ENCODE measurements around the gene TBX22. TPM values are rescaled to one million over a fixed set of nuclear protein-coding genes. Genes with fewer than 3 reads are reported as not detected.
"Not testable (repeated sequence)": the region's sequence is repeated elsewhere in the genome, so short reads cannot be mapped to it uniquely, and the experiment has no call there.

The TBX22 gene, protein sequence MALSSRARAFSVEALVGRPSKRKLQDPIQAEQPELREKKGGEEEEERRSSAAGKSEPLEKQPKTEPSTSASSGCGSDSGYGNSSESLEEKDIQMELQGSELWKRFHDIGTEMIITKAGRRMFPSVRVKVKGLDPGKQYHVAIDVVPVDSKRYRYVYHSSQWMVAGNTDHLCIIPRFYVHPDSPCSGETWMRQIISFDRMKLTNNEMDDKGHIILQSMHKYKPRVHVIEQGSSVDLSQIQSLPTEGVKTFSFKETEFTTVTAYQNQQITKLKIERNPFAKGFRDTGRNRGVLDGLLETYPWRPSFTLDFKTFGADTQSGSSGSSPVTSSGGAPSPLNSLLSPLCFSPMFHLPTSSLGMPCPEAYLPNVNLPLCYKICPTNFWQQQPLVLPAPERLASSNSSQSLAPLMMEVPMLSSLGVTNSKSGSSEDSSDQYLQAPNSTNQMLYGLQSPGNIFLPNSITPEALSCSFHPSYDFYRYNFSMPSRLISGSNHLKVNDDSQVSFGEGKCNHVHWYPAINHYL
- total RNA-seq = not detected

DNA sequence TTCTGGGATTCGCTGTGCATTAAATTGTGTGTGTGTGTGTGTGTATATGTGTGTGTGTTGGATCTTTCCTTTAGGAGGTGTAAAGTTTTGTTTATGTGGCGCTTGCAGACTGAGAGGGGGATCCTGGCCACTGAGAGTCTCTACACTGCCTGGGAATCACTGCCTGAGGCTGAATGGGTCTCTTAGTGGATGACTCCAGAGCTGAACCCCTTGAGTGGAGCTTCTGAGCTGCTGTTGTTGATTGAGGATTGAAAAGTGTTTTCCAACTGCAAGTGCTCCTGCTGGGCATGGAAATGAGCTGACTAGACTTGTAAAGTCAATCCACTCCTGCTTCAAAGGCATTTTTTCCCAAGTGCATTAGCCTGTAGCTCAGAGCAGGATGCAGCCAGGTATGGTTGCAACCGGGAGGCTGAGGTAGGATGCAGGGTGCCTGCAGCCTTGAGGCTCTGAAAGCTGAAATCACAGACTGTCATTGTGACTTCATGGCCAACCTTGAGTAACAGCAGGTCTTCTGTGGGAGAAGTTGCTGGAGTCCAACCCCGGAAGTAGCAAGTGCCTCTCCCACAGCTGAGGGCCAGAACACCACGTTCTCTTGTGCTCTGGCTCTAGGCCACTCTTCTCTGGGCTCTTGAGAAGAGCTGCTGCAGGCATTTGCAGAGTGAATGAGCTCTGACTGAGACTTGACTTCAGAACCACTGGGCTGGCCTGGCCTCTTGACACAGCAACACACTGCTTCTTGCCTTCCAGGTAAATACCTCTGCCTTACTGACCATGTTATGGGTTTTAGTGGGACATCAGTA, at the start of gene TBX22:
TSS of gene TBX22 (plus strand) at position 613 of the 800 bp plus-strand sequence. CDS start 7,517 bp downstream, outside the sequence.
- H3K4me3 Mint-ChIP-seq = no peak within 1 kb of the TSS
- H3K4me1 Mint-ChIP-seq = no peaks in the 10 kb centered on the region
- no peak for ATAC-seq (replicated peaks)
- H3K9me3 Mint-ChIP-seq = peaks cover 3% of the 10 kb centered on the region
- no peak within 1 kb of the TSS for H3K27ac Mint-ChIP-seq
- H3K27me3 Mint-ChIP-seq = peaks cover 3% of the 10 kb centered on the region
- no peaks in the 10 kb centered on the region for H3K36me3 Mint-ChIP-seq (ENCODE audit: low read depth)

DNA sequence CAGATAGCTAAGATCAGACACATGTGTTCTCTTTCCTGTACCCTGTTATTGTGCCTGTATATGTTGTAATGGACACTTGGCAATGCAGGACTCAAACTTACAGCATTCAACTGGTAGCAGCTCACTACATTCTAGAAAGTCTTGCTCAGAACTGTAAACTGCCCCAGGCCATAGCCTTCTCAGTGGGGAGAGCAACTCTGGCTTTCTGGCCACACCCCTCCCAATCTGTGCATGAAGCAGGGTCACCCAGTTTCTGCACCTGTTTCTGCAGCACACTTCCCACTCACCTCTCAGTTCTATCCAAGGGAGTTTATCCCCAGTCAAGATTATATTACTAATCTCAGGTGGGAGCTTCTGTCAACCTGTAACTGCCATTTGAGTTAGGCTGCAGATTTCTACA, 38.9 kb upstream of the TBX22 start:
- no peak overlapping the region for H3K4me3 Mint-ChIP-seq
- no peaks in the 10 kb centered on the region for H3K27me3 Mint-ChIP-seq
- no peaks in the 10 kb centered on the region for H3K9me3 Mint-ChIP-seq
- no peak overlapping the region for H3K27ac Mint-ChIP-seq
- H3K36me3 Mint-ChIP-seq (ENCODE audit: low read depth) = no peaks in the 10 kb centered on the region
- no peak for ATAC-seq (replicated peaks)
- no peaks in the 10 kb centered on the region for H3K4me1 Mint-ChIP-seq

DNA sequence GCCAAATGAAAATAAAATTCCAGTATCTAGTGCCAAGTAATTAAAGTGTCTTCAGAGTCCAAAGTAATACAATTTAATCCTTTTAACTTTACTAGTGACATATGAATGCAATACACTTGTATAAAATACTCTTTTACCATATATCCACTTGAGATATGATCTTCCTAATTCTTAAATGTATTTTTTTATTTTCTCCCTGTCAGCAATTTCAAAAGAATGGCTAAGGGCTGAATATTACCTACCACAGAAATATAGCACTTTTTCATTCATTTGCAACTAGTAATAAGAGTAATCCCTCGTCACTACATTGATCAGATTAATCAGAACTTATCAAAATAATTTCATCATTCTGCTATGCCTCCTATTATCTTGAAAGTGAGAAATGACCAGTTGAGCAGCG, 10.1 kb upstream of the TBX22 start:
- Mint-ChIP-seq H3K4me3 (no peak overlapping the region), H3K36me3 (ENCODE audit: low read depth) (no peaks in the 10 kb centered on the region), H3K27me3 (no peaks in the 10 kb centered on the region), H3K9me3 (no peaks in the 10 kb centered on the region), H3K4me1 (no peaks in the 10 kb centered on the region), H3K27ac (no peak overlapping the region)
- ATAC-seq (replicated peaks) = no peak

DNA sequence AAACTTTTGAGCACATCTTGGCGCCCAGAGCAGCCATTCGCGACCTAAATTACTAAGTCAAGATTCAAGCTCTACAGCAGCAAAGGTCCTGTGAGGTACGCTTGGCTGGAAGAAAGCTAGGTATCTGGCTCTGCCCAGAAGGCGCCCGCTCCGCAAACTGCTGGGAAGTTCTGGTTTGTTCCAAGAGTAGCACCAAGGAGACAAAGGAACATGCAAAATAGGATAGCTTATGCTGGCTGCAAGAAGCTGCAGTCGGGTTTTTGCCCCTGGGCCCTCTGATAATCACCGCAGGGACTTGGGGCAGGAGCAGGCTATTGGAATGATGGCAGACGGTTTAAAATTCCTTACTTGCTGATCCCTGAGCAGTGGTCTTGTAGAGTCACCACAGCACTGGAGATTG, 3.0 kb upstream of the TBX22 start:
- no peaks in the 10 kb centered on the region for H3K4me1 Mint-ChIP-seq
- H3K27ac Mint-ChIP-seq = no peak overlapping the region

DNA sequence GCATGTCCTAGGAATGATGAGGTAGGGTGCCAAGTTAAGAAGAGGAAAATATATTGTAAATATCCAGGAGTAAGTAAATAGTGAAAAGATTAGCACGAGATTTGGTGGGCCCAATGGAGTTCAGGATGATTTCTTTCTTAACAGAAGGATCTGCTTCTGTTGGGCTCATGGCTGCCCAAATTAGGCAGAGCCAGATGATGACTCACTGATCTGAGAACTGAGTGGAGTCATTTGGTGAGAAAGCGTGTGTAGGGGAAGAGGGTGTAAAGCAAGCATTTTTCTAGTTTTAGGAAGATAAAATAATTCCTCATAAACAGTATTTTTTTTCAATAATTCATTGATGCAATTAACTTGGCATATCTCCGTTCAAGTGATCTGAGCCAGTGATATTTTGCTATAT, 1.6 kb downstream of the TBX22 start:
- ATAC-seq (replicated peaks) = no peak
- Mint-ChIP-seq H3K9me3 (peaks cover 3% of the 10 kb centered on the region), H3K36me3 (ENCODE audit: low read depth) (no peaks in the 10 kb centered on the region)

More for the DNA sequence above, 3.0 kb upstream of the TBX22 start:
- no peaks in the 10 kb centered on the region for H3K36me3 Mint-ChIP-seq (ENCODE audit: low read depth)
- H3K4me3 Mint-ChIP-seq = no peak overlapping the region
- no peak for ATAC-seq (replicated peaks)
- H3K9me3 Mint-ChIP-seq = peaks cover 3% of the 10 kb centered on the region
- H3K27me3 Mint-ChIP-seq = peaks cover 3% of the 10 kb centered on the region

DNA sequence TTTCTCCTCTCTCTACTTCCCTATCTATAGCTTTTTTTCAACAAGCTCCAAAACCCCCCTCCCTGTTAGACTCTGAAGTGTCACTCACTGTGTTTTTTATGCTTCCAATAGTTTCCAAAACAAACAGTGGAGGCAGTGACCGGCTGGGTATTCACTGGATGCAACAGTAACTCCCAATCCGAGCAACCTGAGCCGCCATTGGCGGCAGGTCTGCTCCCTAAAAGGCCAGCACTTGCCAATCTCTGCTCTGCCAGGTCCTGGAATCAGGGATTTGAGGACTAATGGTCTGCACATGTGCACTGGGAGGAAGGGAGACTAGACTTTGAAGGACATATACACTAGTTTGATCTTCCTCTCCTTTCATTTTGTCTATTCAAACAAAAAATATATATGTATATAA, 7.1 kb downstream of the TBX22 start:
- Mint-ChIP-seq H3K4me1 (no peaks in the 10 kb centered on the region), H3K27me3 (no peaks in the 10 kb centered on the region), H3K9me3 (no peaks in the 10 kb centered on the region), H3K4me3 (no peak overlapping the region), H3K27ac (no peak overlapping the region), H3K36me3 (ENCODE audit: low read depth) (no peaks in the 10 kb centered on the region)
- ATAC-seq (replicated peaks) = no peak

More for the DNA sequence above, 1.6 kb downstream of the TBX22 start:
- Mint-ChIP-seq H3K4me3 (no peak overlapping the region), H3K4me1 (no peaks in the 10 kb centered on the region), H3K27me3 (peaks cover 3% of the 10 kb centered on the region), H3K27ac (no peak overlapping the region)

DNA sequence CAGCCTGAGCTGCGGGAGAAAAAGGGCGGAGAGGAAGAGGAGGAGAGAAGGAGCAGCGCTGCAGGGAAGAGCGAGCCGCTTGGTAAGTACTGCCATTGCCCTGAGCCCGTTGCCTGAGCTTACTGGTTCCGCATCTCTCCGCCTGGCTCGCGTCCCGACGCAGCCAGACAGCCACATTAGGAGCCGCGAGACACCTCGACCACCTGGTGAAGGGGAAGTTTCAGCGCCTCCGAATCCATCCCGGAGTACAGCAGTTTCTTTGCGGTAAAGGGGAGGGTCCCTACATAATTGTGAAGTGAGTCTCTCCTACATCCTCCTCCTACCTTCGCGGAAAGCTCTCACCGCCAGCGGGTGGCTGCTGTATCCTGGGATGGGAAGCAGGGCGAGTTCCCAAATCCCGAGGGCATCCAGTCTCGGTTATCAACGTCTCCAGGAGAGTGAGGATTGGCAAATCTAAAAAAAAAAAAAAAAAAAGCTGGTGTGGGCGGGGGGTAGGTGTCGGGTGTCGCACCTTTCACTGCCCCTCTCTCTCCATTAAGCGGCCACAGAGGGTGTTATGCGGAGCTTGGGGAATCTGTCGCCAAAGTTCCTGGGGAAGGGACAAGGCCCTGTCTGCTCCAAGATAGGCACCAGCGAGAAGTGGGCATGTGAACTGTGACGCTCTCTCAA, 7.9 kb downstream of the TBX22 start:
- no peak for ATAC-seq (replicated peaks)
- H3K36me3 Mint-ChIP-seq (ENCODE audit: low read depth) = no peaks in the 10 kb centered on the region
- no peak overlapping the region for H3K27ac Mint-ChIP-seq
- H3K27me3 Mint-ChIP-seq = no peaks in the 10 kb centered on the region
- H3K4me3 Mint-ChIP-seq = no peak overlapping the region
- no peaks in the 10 kb centered on the region for H3K4me1 Mint-ChIP-seq
- H3K9me3 Mint-ChIP-seq = no peaks in the 10 kb centered on the region

DNA sequence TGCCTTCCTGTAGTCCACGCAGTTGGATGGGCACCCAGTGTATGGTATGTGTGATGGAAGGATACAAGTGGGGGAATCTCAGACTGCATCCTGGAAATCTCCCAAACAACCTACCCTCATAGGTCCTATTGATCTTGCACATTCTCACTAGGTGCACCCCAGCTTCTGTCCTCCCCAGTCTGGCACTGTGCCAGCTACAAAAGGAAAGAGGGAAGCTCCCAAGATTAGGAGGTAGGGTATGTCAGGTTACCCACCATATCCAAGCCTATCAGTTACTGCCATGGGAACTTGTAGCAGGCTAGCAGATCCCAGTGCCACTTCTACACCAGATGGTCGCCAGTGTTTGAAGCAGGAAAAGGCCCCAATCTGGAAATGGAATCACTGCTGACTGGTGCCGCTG, 11.6 kb downstream of the TBX22 start:
- no peak for ATAC-seq (replicated peaks)
- Mint-ChIP-seq H3K27me3 (no peaks in the 10 kb centered on the region), H3K4me1 (no peaks in the 10 kb centered on the region)

DNA sequence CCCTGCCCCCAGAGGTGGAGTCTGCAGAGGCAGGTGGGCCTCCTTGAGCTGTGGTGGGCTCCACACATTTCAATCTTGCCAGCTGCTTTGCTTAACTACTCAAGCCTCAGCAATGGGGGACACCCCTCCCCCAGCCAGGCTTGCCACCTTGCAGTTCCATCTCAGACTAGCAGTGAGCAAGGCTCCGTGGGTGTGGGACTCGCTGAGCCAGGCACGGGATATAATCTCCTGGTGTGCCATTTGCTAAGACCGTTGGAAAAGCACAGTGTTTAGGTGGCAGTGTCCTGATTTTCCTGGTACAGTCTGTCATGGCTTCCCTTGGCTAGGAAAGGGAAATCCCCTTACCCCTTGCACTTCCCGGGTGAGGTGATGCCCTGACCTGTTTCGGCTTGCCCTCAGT, 51.6 kb downstream of the TBX22 start:
- not testable (repeated sequence) for ATAC-seq (replicated peaks); H3K27me3 Mint-ChIP-seq; H3K4me1 Mint-ChIP-seq

More for the DNA sequence above, 11.6 kb downstream of the TBX22 start:
- Mint-ChIP-seq H3K4me3 (no peak overlapping the region), H3K36me3 (ENCODE audit: low read depth) (no peaks in the 10 kb centered on the region), H3K9me3 (no peaks in the 10 kb centered on the region), H3K27ac (no peak overlapping the region)

DNA sequence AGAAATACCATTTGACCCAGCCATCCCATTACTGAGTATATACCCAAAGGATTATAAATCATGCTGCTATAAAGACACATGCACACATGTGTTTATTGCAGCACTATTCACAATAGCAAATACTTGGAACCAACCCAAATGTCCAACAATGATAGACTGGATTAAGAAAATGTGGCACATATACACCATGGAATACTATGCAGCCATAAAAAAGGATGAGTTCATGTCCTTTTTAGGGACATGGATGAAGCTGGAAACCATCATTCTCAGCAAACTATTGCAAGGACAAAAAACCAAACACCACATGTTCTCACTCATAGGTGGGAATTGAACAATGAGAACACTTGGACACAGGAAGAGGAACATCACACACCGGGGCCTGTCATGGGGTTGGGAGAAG, 61.1 kb downstream of the TBX22 start:
- not testable (repeated sequence) for H3K4me3 Mint-ChIP-seq; H3K27me3 Mint-ChIP-seq; H3K36me3 Mint-ChIP-seq (ENCODE audit: low read depth); H3K4me1 Mint-ChIP-seq; H3K27ac Mint-ChIP-seq; ATAC-seq (replicated peaks); H3K9me3 Mint-ChIP-seq

More for the DNA sequence above, 51.6 kb downstream of the TBX22 start:
- H3K4me3 Mint-ChIP-seq; H3K9me3 Mint-ChIP-seq; H3K27ac Mint-ChIP-seq; H3K36me3 Mint-ChIP-seq (ENCODE audit: low read depth): not testable (repeated sequence)
